GM18870 (cell line): Measurements from ENCODE around the gene C13orf46.

Experiments
- ATAC-seq: cut with Tn5 transposase; IDR thresholded peaks from one replicate; pipeline ENCODE4 v1.9.1; 2021; ENCODE audit warnings: moderate library complexity; ENCODE audit not compliant: unreplicated experiment

The C13orf46 gene

DNA sequence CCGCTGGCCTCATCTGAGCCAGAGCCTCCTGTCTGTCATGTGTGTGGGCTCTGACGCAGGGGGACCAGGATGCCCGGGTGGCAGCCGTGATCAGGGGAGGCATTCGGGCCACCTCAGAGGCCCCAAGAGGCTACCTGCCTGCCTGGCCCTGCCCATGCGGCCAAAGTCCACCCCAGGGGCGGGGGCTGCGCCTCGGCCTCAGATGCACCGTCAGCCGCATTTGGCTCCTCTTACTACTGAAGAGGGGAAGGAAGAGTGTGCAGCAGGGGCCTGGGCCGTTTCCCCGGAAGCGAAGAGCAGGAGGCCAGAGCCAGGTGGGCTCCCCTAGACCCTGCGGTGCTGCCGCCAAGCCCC is 34.0 kb downstream of the C13orf46 start:
- no peak for ATAC-seq

DNA sequence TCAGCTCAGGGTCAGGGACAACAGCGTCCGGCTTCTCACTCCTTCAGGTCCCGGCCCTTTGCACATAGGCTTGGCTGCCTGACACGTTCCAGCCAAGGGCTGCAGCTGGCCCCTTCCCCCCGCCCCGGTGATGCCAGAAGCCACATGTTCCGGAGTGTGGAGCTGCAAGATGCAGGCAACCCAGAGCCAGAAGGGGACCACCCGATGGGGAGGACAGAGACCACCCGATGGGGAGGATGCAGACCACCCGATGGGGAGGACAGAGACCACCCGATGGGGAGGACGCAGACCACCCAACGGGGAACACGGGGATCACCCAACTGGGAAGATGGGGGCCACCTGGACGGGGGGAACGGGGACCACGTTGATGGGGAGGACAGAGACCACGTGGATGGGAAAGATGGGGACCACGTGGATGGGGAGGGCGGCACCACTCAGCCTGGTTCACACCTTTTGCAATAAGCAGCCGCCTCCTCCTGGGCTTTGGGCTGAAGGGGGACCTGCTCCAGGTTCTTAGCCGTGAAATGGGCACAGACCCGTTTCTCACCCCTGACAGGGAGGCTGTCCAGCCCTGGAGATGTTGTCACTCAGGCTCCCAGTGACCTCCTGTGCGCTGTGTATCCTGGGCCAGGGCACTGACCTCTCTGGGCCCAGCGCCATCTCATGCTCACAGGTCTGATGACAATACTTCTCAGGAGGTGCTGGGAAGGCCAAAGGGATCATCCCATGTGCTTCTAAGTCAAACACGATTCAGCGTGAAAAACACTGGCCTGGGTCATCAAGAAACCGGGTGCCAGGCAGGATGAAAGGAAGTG is 34.5 kb downstream of the C13orf46 start:
- no peak for ATAC-seq

GRCh38 chr13:113938716-113939115 is 35.2 kb downstream of the C13orf46 start:
- no peak for ATAC-seq

GRCh38 chr13:113938246-113938645 is 35.6 kb downstream of the C13orf46 start:
- no peak for ATAC-seq

DNA sequence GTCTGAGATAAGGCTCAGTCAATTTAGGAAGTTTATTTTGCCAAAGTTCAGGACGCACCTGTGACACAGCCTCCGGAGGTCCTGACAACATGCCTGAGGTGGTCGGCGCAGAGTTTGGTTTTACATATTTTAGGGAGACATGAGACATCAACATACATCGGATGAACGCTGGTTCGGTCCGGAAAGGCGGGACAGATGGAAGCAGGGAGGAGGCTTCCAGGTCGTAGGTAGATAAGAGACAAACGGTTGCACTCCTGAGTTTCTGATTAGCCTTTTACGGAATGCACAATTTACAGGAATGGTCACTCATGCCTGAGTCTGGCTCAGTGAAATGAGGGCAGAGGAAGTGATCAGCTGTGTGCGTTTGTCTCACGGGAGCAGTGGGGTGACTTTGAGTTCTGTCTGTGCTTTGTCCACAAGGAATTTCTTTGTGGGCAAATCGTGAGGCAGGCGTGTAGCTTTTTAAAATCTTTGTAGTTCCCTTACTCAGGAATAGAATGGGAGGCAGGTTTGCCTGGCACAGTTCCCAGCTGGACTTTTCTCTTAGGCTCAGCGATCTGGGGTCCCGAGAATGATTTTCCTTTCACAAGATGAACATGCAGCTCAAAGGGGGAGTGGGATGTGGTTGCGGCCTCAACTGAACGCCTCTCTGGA is 36.2 kb downstream of the C13orf46 start:
- ATAC-seq: no peak

GRCh38 chr13:113937073-113937472 is 36.8 kb downstream of the C13orf46 start:
- no peak for ATAC-seq

DNA sequence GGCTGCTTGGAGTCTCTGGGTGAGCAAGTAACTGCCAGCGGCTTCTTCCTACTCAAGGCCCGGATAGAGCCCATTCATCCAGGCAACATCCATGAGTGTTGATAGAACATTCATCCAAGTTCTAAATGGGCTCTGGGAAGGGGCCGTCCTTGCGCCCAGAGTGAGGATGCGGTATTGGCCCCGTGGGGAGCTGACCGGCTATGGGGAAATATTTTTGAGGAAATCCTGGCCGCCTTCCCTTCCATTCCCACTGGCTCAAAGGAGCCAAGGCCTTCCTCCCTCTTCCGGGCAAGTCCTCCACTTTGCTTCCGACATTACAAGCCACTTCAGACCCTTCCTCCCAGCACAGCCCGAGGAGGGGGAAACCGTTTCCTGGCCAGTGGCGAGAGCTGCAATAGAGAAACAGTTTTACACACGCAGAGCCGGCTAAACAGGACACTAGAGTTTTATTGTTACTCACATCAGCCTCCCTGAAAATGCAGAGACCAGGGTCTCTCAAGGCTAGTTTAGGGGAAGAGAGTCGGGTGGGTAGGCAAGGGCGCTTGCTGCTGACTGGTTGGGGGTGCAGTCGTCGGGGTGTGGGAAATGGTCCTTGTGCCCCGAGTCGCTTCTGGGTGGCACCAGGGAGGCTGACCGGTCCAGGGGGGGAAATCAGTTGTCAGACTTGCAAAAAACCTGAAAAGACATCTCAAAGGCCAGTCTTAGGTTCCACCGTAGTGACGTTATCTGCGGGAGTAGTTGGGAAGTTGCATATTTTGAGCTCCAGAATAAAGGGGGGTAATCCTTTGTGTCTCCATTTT is 37.5 kb downstream of the C13orf46 start:
- ATAC-seq: no peak

DNA sequence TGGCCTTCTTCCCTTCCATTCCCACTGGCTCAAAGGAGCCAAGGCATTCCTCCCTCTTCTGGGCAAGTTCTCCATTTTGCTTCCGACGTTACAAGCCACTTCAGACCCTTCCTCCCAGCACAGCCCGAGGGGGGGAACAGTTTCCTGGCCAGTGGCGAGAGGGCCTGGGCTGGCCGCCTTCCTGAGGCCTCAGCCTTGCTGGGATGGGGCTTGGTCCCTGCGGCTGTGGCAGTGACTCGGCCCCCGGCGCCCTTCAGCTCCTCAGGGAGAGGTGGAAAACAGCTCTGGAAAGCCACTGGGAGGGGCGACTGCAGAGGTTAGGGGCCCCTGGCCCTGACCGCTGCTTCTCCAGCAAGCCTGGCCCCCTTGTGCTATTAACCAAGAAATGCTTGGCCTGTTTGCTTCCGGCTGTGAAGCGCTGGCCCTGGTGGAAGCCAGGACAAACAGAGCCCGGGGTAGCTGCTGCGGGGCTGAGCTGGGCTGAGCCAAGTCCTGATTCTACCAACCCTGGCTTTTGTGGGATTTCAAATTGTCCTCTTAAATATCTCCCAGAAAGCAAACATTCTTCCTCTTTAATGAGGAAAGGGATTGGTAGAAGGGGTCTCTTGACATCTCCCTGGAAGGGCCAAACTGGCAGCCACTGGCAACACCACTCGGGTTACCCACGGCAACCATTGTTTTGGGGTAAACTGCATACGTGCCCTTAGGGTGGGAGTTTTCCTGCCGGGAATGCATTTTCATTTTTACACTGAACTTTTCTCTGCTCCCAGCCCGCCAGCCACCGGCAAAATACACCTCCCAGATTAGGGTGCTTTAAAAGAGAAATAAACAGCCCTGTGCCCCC is 38.7 kb downstream of the C13orf46 start:
- ATAC-seq: no peak

DNA sequence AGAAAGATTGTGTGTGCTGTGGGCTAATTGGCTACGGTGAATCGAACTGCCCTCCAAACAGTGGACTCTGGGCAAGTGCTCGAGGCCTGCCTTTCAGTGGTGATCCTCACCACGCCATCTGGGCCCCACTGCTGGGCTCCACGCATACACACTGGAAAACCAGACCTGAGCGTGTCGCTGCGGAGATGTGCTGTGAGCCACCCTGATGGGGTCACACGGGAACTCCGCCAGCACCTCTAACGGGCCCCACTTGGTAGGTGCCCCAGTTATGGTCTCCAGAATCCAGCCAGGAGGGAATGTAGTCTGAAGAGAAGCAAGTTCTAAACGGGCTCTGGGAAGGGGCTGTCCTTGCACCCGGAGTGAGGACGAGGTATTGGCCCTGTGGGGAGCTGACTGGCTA is 39.3 kb downstream of the C13orf46 start:
- ATAC-seq: no peak

DNA sequence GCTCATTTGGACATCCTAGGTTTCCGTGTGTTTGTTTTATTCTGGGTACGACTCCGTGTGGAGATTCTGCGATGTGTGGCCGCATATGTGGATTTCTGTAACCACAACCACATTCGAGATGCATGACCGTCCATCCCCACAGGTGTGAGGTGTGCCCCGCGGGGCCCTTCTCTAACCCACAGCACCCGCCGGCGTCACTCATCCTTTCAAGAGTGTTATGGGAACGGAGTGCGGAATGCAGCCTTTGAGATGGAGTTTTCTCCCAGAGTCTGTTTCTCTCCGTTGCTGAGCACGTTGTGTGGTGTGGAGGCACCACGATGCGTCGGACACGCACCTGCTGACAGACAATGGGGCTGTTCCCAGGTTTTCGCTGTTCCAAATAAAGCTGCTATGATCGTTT is 40.0 kb downstream of the C13orf46 start:
- ATAC-seq: no peak

GRCh38 chr13:113931841-113932459 is 41.9 kb downstream of the C13orf46 start:
- no peak for ATAC-seq

DNA sequence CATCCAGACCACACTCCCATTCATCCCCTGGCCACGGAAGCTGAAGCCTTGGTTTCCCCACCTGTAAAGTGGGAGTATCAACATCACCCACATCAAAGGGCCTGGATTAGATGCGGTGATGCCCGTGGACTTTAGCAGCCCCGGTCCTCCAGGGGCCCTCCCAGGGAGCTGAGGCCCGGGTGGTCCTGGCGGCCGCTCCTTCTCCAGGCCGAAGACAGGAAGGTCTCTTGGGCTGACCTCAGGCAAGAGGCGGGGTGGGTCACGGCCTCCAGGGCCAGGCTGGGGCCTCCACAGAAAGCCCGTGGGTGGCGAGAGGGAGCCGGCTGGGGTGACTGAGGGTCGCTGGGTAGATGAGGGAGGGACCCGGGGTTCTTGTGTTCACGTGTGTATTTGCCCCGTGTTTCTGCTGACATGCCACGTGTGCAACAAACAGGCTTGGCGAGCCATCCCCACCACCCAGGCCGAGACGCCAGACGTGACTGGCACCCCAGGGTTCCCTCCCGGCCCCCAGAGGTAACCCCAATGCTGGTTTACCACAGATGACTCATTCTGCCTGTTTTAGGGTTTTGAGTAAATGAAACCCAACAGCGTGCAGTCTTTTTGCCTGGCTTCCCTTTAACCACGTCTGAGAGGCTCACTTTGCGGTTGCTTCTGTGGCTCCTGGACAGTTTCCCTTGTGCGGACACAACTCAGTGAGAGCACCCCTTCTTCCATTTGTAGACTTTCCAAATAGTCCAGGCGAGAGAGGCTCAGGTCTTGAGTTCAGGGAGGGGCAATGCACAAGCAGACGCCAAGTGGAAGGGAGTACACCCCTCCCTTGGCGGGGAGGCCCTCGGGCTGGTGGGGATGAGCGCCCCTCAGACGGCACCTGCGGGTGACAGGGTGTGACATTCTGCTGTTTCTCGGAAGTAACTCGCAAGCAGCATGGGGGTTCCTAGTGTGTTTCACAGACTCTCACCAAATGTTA is 42.9 kb downstream of the C13orf46 start:
- no peak for ATAC-seq

DNA sequence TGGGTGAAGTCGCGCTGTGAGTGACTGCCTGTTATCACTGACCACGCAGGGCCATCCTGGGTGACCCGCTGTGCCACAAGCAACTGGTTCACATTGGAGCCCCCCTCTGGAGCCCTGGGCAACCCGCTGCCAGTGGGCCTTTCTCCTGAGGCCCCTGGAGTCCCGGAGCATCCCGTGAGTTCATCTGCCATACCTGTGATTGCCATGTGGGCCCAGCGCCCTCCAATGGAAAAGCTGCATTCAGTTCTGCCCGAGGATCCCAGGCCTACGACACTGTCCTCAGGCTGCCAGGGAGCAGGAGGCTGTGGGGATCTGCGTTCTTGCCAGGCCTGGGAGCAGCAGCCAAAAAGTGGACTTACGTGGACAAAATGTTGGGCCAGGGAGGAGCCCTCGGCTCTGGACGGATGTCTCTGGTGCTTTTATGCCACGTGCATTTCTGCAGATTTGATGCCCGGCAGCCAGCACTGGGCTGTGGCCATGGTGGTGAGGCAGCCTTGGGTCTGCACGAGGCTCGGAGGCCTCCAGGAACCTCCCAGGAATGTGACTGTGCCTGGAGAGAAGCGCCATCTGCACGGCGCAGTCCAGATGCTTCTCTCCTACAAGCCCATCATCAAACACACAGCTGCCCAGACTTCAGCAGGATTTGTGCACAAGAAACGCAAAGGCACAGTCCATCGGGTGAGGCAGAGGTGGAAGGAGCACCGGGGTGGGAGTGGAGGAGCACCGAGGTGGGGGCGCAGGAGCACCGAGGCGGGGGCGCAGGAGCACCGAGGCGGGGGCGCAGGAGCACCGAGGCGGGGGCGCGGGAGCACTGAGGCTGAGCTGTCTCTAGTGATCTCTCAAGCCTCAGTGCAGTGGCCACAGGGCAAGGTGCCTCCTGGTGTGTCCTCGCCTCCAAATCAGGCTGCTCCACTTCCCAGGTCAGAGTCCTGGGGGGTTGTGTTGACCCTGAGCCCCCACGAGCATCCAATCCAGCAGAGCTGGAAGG is 44.0 kb downstream of the C13orf46 start:
- no peak for ATAC-seq

GRCh38 chr13:113928685-113929627 is 44.9 kb downstream of the C13orf46 start:
- no peak for ATAC-seq

GRCh38 chr13:113927661-113928581 is 46.0 kb downstream of the C13orf46 start:
- ATAC-seq: no peak
